VCaP (cell line): Measurements from ENCODE around the gene TCF12.

Experiments
- H3K27ac ChIP-seq: fragments of 450-650 bp; 2 replicates; pipeline ENCODE4 v1.5.1; 2017
- CTCF ChIP-seq: fragments of 450-650 bp; conservative IDR thresholded peaks from 2 replicates; pipeline ENCODE4 v1.5.1; 2017; ENCODE audit warnings: mild to moderate bottlenecking, moderate library complexity

The TCF12 gene

GRCh38 chr15:56916825-56917477 lies 1.5 kb upstream of the TCF12 start:
- TF ChIP-seq CTCF, result no peak
- H3K27ac ChIP-seq, result no peak overlapping the region

DNA sequence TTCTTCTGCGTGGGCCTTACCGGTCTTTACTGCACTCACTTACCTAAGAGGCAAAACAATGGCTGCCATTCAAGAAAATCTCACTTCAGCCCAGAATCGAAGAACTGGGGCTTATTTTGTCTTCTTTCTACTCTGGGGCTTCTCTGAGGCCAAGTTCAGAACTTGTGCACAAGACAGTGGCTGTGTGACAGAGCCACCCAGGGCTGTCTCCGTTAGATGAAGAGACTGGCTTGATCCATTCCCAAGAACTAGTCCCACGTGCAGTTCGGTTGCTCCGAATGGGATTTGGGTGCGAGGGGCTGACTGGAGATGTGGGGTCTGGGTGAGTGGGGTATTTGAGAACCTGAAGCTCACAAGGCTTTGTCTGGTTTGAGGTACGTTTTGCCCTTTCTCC lies 795 bp upstream of the TCF12 start:
- no peak for TF ChIP-seq CTCF
- peak overlapping the region; percentile 94; the same call in 1 of the 2 replicates for H3K27ac ChIP-seq

DNA sequence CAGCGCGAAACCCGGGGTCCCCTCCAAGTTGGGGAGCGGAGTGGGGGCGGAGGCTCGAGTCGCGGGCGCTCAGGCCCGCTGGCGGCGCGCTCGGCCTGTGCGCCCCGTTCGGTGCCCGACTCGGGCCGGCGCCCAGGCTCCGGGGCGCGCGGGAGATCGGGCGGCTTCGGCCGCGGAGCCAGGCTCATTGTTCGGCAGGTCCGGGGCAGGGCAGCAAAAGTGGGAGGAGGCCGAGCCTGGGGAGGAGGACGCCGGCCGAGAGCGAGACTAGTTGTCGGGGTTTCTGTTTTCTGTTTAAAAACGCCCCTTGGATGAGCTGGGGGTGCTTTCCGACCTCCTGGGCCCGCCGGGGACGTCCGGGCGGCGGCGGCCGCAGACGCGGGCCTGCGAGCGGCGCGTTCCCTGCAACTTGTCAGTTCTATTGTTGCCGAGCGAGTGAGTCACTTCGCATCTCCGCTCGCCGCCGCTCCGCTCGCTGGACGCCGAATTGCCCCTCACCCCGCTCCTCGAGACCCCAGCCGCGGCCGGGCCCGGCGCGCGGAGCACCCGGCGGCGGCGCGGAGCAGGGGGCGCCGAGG lies 676 bp downstream of the TCF12 start:
- TF ChIP-seq CTCF, result no peak
- peak overlapping the region; percentile 94 for H3K27ac ChIP-seq

- H3K27ac ChIP-seq, result peak overlapping the region; percentile 94
- no peak for TF ChIP-seq CTCF
Observed at GRCh38 chr15:56919609-56920366, 1.3 kb downstream of the TCF12 start.

- H3K27ac ChIP-seq, result peak overlapping the region; percentile 94
- TF ChIP-seq CTCF, result no peak
Observed at GRCh38 chr15:56920367-56920627, 1.9 kb downstream of the TCF12 start.

- no peak for TF ChIP-seq CTCF
- H3K27ac ChIP-seq, result 0 out of 2 replicates have a peak overlapping the region, but pooled peaks have one; percentile 2
Observed at GRCh38 chr15:56923174-56923591, 4.7 kb downstream of the TCF12 start.

- no peak overlapping the region for H3K27ac ChIP-seq
- TF ChIP-seq CTCF, result no peak
Observed at GRCh38 chr15:56927816-56928215, 9.4 kb downstream of the TCF12 start.
